Neural crest cell (in vitro differentiated cells): ENCODE results near the gene SH3BGRL. TPM values are rescaled to one million over a fixed set of nuclear protein-coding genes. Genes with fewer than 3 reads are reported as not detected.

Source experiments
- DNase-seq: peaks from one replicate; pipeline ENCODE4 v3.0.0; 2021; ENCODE audit warnings: low read depth, mixed read lengths, low spot score
- H3K27ac Mint-ChIP-seq: one replicate; pipeline ENCODE4 v1.8.0; 2021; ENCODE audit warnings: mild to moderate bottlenecking, mixed read lengths; ENCODE audit not compliant: unreplicated experiment
- H3K27me3 Mint-ChIP-seq: 2 replicates; pipeline ENCODE4 v1.8.0; 2021; ENCODE audit warnings: low read depth, mild to moderate bottlenecking, mixed read lengths
- H3K36me3 Mint-ChIP-seq: 2 replicates; pipeline ENCODE4 v1.8.0; 2021; ENCODE audit warnings: low read depth, mild to moderate bottlenecking, mixed read lengths
- H3K4me1 Mint-ChIP-seq: 2 replicates; pipeline ENCODE4 v1.8.0; 2021; ENCODE audit warnings: mixed read lengths
- H3K4me3 Mint-ChIP-seq: one replicate; pipeline ENCODE4 v1.8.0; 2021; ENCODE audit warnings: mild to moderate bottlenecking, mixed read lengths
- H3K9me3 Mint-ChIP-seq: 2 replicates; pipeline ENCODE4 v1.8.0; 2021; ENCODE audit warnings: mixed read lengths
- total RNA-seq: library from RNA; stranded (reverse); gene quantifications from 2 replicates; pipeline ENCODE4 v1.2.1, GENCODE V29; 2021
- TF ChIP-seq, protein P1 (sequence below): fragments of 200-600 bp; sonication (generic); conservative IDR thresholded peaks from 2 replicates; pipeline ENCODE4 v1.5.0; 2021; ENCODE audit warnings: antibody characterized with exemption, mild to moderate bottlenecking

Gene SH3BGRL
- total RNA-seq, 1 donor from 2014 or later = 74.9 TPM

DNA sequence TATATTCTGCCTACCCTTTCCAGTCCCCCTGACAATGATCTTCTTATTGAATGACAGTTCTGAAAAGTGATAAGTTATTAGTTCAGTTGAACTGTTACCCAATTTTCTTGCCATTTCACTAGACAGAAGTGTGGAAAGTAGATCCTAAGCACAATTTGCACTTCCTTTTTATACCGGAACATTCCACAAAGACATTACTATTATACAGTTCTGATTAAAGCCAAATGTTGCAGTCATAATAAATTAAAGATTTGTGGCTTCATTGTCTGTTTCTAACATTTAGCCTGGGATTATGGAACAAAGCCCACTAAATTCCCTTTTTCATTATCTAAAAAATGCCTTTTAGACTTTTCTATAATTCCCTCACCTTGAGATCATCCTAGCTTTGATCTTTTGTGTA lies 13.8 kb downstream of the SH3BGRL start:
- H3K27me3 Mint-ChIP-seq = no peaks in the 10 kb centered on the region
- DNase-seq = no peak
- H3K4me1 Mint-ChIP-seq = no peaks in the 10 kb centered on the region
- peaks cover 31% of the 10 kb centered on the region for H3K36me3 Mint-ChIP-seq
- no peak overlapping the region for H3K4me3 Mint-ChIP-seq
- TF ChIP-seq, protein P1, sequence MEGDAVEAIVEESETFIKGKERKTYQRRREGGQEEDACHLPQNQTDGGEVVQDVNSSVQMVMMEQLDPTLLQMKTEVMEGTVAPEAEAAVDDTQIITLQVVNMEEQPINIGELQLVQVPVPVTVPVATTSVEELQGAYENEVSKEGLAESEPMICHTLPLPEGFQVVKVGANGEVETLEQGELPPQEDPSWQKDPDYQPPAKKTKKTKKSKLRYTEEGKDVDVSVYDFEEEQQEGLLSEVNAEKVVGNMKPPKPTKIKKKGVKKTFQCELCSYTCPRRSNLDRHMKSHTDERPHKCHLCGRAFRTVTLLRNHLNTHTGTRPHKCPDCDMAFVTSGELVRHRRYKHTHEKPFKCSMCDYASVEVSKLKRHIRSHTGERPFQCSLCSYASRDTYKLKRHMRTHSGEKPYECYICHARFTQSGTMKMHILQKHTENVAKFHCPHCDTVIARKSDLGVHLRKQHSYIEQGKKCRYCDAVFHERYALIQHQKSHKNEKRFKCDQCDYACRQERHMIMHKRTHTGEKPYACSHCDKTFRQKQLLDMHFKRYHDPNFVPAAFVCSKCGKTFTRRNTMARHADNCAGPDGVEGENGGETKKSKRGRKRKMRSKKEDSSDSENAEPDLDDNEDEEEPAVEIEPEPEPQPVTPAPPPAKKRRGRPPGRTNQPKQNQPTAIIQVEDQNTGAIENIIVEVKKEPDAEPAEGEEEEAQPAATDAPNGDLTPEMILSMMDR = no peak
- peaks cover 16% of the 10 kb centered on the region for H3K9me3 Mint-ChIP-seq
- H3K27ac Mint-ChIP-seq = no peak overlapping the region

DNA sequence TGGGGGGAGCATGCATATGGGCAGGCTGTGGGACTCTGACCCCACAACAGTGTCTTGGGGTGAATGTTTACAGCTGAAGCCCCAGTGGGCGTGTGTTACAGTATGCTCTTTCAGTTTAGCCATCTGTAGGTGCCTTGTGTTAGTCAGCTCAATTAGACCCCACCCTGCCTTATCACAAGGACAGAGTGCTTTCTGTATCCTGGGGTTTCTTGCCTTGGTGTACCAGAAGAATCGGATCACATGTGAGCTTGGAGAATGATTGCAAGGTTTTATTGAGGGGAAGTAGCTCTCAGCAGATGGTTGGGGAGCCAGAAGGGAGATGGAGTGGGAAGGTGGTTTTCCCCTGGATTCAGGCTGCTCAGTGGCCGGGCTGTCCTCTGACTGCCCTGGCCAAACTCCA lies 27.3 kb downstream of the SH3BGRL start:
- H3K27ac Mint-ChIP-seq = no peak overlapping the region
- no peak for DNase-seq
- H3K4me3 Mint-ChIP-seq = no peak overlapping the region
- peaks cover 5% of the 10 kb centered on the region for H3K9me3 Mint-ChIP-seq
- TF ChIP-seq, protein P1 = no peak
- no peaks in the 10 kb centered on the region for H3K4me1 Mint-ChIP-seq
- no peaks in the 10 kb centered on the region for H3K27me3 Mint-ChIP-seq
- no peaks in the 10 kb centered on the region for H3K36me3 Mint-ChIP-seq

DNA sequence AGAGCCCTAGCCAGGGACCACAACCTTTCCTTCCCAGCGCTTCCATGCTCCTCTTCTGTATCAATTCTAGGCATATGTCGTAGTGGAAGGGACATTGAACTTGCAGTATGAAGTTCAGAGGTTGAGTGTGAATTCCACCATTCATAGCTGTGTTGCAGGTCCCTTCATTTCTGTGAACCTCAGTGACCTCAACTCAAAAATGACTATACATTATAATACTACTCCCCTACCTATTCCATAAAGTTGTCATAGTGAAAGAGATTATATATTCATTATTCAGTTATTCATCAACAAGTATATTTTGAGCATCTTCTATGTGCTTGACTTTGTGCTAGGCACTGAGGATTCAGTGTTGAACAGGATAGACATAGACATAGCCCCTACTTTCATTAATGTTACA lies 28.0 kb downstream of the SH3BGRL start:
- Mint-ChIP-seq H3K4me3 (no peak overlapping the region), H3K4me1 (no peaks in the 10 kb centered on the region), H3K27me3 (no peaks in the 10 kb centered on the region), H3K9me3 (peaks cover 5% of the 10 kb centered on the region), H3K36me3 (no peaks in the 10 kb centered on the region), H3K27ac (no peak overlapping the region)
- DNase-seq = no peak
- TF ChIP-seq, protein P1 = no peak

- H3K27ac Mint-ChIP-seq = no peak overlapping the region
- DNase-seq = no peak
- no peaks in the 10 kb centered on the region for H3K36me3 Mint-ChIP-seq
- peaks cover 7% of the 10 kb centered on the region for H3K9me3 Mint-ChIP-seq
- TF ChIP-seq, protein P1 = no peak
- H3K4me3 Mint-ChIP-seq = no peak overlapping the region
- no peaks in the 10 kb centered on the region for H3K27me3 Mint-ChIP-seq
- no peaks in the 10 kb centered on the region for H3K4me1 Mint-ChIP-seq
These were observed 29.6 kb downstream of the SH3BGRL start for GRCh38 chrX:81231476-81231875.

GRCh38 chrX:81232218-81232617 lies 30.3 kb downstream of the SH3BGRL start:
- no peak for DNase-seq
- TF ChIP-seq, protein P1 = no peak
- H3K4me1 Mint-ChIP-seq = no peaks in the 10 kb centered on the region
- H3K36me3 Mint-ChIP-seq = peaks cover 7% of the 10 kb centered on the region
- no peaks in the 10 kb centered on the region for H3K27me3 Mint-ChIP-seq
- peaks cover 10% of the 10 kb centered on the region for H3K9me3 Mint-ChIP-seq
- H3K27ac Mint-ChIP-seq = no peak overlapping the region
- H3K4me3 Mint-ChIP-seq = no peak overlapping the region

DNA sequence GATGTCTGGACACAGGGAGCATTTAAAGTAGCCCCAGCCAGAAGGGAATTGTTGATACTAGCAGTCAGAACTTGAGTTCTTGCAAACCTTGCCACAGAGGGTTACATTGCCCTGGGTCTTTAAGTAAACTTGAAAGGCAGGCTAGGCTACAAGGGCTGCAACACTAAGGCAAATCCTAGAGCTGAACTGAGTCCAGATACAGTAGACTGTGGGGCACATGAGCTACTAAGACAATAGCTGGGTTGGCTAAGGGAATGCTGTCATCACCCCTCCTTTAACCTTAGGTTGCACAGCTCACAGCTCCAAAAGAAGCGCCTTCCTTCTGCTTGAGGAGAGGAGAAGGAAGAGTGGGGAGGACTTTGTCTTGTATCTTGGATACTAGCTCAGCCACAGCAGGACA lies 35.6 kb downstream of the SH3BGRL start:
- no peak overlapping the region for H3K4me3 Mint-ChIP-seq
- no peak for DNase-seq
- H3K27me3 Mint-ChIP-seq = no peaks in the 10 kb centered on the region
- H3K4me1 Mint-ChIP-seq = no peaks in the 10 kb centered on the region
- H3K9me3 Mint-ChIP-seq = peaks cover 11% of the 10 kb centered on the region
- H3K27ac Mint-ChIP-seq = no peak overlapping the region
- peaks cover 23% of the 10 kb centered on the region for H3K36me3 Mint-ChIP-seq
- TF ChIP-seq, protein P1 = no peak
